ENCODE measurements around the gene BDH1.
"Not testable (repeated sequence)": the region's sequence is repeated elsewhere in the genome, so short reads cannot be mapped to it uniquely, and the experiment has no call there.

The BDH1 gene

GRCh38 chr3:197567904-197568681 lies 12.3 kb upstream of the BDH1 start:
- no peak for DNase-seq (ENCODE audit: low read depth)
- TF ChIP-seq, protein P1, sequence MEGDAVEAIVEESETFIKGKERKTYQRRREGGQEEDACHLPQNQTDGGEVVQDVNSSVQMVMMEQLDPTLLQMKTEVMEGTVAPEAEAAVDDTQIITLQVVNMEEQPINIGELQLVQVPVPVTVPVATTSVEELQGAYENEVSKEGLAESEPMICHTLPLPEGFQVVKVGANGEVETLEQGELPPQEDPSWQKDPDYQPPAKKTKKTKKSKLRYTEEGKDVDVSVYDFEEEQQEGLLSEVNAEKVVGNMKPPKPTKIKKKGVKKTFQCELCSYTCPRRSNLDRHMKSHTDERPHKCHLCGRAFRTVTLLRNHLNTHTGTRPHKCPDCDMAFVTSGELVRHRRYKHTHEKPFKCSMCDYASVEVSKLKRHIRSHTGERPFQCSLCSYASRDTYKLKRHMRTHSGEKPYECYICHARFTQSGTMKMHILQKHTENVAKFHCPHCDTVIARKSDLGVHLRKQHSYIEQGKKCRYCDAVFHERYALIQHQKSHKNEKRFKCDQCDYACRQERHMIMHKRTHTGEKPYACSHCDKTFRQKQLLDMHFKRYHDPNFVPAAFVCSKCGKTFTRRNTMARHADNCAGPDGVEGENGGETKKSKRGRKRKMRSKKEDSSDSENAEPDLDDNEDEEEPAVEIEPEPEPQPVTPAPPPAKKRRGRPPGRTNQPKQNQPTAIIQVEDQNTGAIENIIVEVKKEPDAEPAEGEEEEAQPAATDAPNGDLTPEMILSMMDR (IDR thresholded peaks at IDR 0.05; ENCODE audit: low read length, missing control alignments) = no peak
- no peak overlapping the region for H3K4me3 ChIP-seq (replicated peaks; ENCODE audit: low read depth, low read length)

DNA sequence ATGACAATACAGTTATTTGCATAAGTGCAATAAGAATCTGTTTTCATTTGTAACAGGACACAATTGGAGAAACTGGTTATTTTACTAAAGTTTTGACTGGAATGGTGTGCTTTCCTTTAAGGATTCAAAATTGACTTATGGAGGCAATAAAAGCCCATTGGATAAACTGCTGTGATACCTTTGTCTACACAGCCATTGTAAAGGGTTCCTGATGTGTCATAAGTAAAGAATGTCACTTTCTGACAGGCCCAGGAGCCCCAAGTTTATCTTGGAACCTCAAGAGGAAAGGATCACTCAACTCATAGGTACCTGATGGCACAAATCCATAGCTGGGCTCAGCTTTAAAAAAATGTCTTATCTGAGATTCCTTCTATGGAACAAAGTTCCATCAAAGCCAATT lies 10.4 kb upstream of the BDH1 start:
- H3K4me3 ChIP-seq (replicated peaks; ENCODE audit: low read depth, low read length); DNase-seq (ENCODE audit: low read depth): not testable (repeated sequence)

DNA sequence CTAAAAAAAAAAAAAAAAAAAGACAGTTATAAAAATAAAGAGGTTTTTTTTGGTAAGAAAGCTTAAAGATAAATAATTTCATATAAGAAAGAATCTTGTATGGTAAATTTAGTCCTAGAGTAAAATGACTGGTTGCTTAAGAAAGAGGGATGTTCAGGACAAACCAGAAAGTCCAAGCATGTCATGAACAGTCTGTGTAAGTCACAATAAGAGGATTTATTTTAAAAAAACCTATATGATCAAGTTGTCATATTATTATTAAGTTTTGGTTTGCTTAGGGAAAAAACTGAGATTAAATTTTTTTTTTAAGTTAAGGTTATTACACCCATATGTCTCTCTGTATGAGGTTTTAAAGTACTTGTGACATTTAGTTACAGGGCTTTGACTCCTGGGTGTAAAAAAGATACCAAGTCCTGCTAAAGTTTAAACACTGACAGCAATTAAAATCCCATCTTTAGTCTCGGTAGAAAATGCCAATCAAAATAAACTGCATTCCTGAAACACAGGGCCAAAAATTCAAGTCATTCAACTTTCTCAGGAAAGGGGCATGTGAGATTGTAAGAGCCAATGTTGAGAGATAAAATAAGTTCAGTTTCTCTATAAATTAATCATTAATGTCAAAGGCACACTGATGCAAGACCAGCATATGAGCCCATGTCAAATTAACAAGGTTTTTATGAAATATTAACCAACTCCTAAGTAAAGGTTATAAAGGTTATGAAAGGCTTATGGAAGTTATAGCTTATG lies 8.5 kb upstream of the BDH1 start:
- DNase-seq (ENCODE audit: low read depth) = no peak
- TF ChIP-seq, protein P1 (IDR thresholded peaks at IDR 0.05; ENCODE audit: low read length, missing control alignments) = no peak
- no peak overlapping the region for H3K4me3 ChIP-seq (replicated peaks; ENCODE audit: low read depth, low read length)

GRCh38 chr3:197562398-197563251 lies 6.9 kb upstream of the BDH1 start:
- no peak for DNase-seq (ENCODE audit: low read depth)
- TF ChIP-seq, protein P1 (IDR thresholded peaks at IDR 0.05; ENCODE audit: low read length, missing control alignments) = no peak
- no peak overlapping the region for H3K4me3 ChIP-seq (replicated peaks; ENCODE audit: low read depth, low read length)

GRCh38 chr3:197561926-197562325 lies 6.2 kb upstream of the BDH1 start:
- DNase-seq (ENCODE audit: low read depth) = no peak
- TF ChIP-seq, protein P1 (IDR thresholded peaks at IDR 0.05; ENCODE audit: low read length, missing control alignments) = no peak
- no peak overlapping the region for H3K4me3 ChIP-seq (replicated peaks; ENCODE audit: low read depth, low read length)

DNA sequence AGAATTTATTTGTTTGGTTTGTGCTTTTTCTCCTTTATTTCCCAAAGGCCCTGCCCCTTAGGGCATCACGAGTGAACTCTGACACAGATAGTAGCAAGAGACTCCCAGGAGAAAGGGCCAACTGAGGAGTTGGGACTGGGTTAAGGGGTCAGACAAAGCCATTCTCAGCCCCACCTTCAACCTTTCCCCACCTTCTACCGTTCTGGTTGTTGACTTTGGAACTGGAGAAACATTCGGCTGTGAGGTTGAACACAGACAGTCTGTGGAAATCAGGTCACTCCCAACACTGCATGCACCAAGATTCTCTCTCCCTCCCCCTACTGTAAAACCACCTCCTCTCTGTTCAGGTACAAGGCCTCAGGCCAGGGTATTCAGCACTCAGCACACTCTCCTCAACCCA lies 3.9 kb upstream of the BDH1 start:
- DNase-seq (ENCODE audit: low read depth) = no peak
- no peak overlapping the region for H3K4me3 ChIP-seq (replicated peaks; ENCODE audit: low read depth, low read length)
- TF ChIP-seq, protein P1 (IDR thresholded peaks at IDR 0.05; ENCODE audit: low read length, missing control alignments) = no peak
